Neutrophil (primary cell): Measurements from ENCODE around the gene LSP1.
A peak's percentile ranks its signal among the peaks of the same experiment; 100 is the strongest.
"Not testable (repeated sequence)": the region's sequence is repeated elsewhere in the genome, so short reads cannot be mapped to it uniquely, and the experiment has no call there.

Experiments
- H3K27ac ChIP-seq: fragments of 200-600 bp; sonication (generic); 2 replicates; pipeline ENCODE4 v1.5.1; 2016; ENCODE audit warnings: mild to moderate bottlenecking, moderate library complexity
- H3K27me3 ChIP-seq: fragments of 200-600 bp; sonication (generic); 2 replicates; pipeline ENCODE4 v1.6.0; 2016; ENCODE audit warnings: mild to moderate bottlenecking
- H3K36me3 ChIP-seq: fragments of 200-600 bp; sonication (generic); 2 replicates; pipeline ENCODE4 v1.5.1; 2017
- H3K4me1 ChIP-seq, 2 experiments: fragments of 200-600 bp in 1 of 2; sonication (generic) in 1 of 2; 1 replicate in 1 of 2; 2 replicates in 1 of 2; pipeline versions ENCODE4 v1.5.1 to v1.6.1; 2013 to 2016; ENCODE audit warnings: low read depth in 1 of 2, low read length in 1 of 2, mild to moderate bottlenecking in 1 of 2, moderate library complexity in 1 of 2; ENCODE audit not compliant: control insufficient read depth in 1 of 2, insufficient read depth in 1 of 2
- H3K4me3 ChIP-seq, 2 experiments: fragments of 200-600 bp in 1 of 2; sonication (generic) in 1 of 2; 1 replicate in 1 of 2; 2 replicates in 1 of 2; pipeline ENCODE4 v1.5.1; 2013 to 2016; ENCODE audit warnings: low read depth in 1 of 2, low read length in 1 of 2, mild to moderate bottlenecking in 1 of 2, moderate library complexity in 1 of 2
- H3K9me3 ChIP-seq: fragments of 200-600 bp; sonication (generic); 2 replicates; pipeline ENCODE4 v1.5.1; 2016
- TF ChIP-seq, protein P1 (sequence below): fragments of 200-600 bp; sonication (generic); IDR thresholded peaks from 2 replicates; pipeline ENCODE4 v1.5.1; 2016; ENCODE audit warnings: antibody characterized with exemption

LSP1 gene

DNA sequence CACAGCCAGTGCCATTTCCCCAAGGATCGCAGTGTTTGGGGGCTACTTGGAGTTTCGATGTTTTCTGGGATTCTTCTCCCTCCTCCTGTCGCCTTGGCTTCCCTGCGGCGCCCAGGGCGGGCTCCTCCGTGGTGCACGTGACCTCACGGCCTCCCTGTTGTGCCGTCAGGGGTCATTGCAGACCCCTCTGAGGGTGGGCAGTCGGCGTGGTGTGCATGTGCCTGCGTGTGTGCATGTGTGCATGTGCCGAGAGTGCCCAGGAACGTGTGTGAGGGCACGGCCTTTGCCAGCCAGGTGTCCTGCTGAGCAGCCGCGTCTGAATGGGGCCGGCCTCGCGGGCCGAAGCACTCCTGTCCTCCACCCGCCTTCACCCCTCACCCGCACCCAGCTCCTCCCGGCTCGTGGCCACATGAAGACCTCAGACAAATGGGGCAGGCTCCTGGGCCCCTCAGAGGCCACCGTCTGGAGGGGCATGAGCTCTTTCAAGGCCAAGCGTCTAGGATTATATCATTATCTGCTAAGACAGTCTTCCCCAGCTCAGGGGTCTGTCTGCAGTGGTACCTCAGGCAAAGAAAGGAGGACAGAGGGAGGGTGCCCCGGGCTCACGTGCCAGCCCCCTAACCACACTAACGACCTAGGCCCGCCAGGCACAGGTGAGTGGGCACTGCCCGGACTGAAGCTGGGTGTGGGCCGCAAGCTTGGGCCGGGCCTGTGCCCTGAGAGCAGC lies 84.9 kb downstream of the LSP1 start:
- H3K4me3 ChIP-seq: no peak overlapping the region
- TF ChIP-seq, protein P1, sequence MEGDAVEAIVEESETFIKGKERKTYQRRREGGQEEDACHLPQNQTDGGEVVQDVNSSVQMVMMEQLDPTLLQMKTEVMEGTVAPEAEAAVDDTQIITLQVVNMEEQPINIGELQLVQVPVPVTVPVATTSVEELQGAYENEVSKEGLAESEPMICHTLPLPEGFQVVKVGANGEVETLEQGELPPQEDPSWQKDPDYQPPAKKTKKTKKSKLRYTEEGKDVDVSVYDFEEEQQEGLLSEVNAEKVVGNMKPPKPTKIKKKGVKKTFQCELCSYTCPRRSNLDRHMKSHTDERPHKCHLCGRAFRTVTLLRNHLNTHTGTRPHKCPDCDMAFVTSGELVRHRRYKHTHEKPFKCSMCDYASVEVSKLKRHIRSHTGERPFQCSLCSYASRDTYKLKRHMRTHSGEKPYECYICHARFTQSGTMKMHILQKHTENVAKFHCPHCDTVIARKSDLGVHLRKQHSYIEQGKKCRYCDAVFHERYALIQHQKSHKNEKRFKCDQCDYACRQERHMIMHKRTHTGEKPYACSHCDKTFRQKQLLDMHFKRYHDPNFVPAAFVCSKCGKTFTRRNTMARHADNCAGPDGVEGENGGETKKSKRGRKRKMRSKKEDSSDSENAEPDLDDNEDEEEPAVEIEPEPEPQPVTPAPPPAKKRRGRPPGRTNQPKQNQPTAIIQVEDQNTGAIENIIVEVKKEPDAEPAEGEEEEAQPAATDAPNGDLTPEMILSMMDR: no peak
- no peak overlapping the region for H3K27ac ChIP-seq

DNA sequence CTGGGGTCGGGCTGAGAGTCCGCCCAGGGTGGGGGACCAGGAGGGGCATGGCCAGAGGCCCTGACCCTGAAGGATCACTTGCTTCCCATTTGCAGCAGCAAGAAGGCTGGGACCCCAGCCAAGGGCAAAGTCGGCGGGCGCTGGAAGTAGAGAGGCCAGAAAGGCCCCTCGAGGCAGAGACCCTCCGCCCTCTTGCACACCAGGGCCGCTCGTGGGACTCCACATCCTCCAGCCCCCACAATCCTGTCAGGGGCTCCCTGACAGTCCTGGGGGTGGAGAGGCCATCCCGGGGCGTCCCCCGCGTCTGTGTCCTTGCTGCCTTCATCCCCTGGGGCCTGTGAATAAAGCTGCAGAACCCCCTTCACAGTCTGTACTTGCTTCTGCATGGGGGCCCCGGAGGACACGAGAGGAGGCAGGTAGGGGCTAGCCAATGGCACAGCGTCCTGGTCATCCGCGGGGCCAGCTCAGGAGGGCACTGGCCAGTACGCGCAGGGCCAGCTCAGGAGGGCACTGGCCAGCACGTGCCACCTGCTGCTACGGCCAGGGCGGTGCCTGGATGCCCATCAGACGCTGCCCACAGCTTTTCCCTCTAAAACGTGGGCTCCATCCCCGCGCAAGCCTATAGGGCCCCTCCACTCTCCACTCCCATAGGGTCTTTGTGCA lies 85.6 kb downstream of the LSP1 start:
- no peaks in the 10 kb centered on the region for H3K4me1 ChIP-seq

More for the DNA sequence above, 84.9 kb downstream of the LSP1 start:
- no peaks in the 10 kb centered on the region for H3K9me3 ChIP-seq
- no peaks in the 10 kb centered on the region for H3K4me1 ChIP-seq
- H3K27me3 ChIP-seq: peaks cover 22% of the 10 kb centered on the region
- H3K36me3 ChIP-seq: no peaks in the 10 kb centered on the region

DNA sequence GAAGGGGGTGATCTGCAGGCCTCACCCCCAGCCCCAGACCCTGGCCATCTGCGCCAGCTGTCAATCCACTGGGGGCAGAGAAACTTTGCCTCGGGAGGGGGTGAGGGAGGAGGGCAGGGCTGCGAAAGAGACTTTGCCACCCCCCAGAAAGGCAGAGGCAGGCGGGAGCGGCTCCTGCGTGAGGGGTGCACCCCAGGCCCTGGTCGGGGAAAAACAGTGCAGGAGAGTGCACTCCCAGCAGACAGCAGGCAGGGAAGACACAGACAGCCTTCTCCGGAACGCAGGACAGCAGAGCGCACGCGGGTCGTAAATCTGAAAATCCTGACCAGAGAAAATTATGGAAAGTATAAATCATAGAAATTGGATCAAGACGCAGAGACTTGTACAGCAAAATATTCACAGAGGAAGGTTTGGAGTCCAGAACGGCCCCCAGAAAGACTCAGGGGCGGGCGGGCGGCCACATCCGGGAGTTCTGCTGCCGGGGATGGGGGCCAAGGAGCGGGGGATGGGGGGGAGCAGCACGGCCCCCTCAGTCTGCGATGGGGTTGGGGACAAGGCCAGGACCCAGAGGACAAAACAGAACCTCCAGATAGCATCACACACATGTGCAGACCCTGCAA lies 86.2 kb downstream of the LSP1 start:
- no peaks in the 10 kb centered on the region for H3K9me3 ChIP-seq
- H3K36me3 ChIP-seq: no peaks in the 10 kb centered on the region
- peaks cover 11% of the 10 kb centered on the region for H3K27me3 ChIP-seq
- peak overlapping the region; percentile 50 for H3K27ac ChIP-seq
- no peaks in the 10 kb centered on the region for H3K4me1 ChIP-seq
- TF ChIP-seq, protein P1: no peak
- H3K4me3 ChIP-seq: no peak overlapping the region

More for the DNA sequence above, 85.6 kb downstream of the LSP1 start:
- Histone ChIP-seq H3K4me3 (no peak overlapping the region), H3K9me3 (no peaks in the 10 kb centered on the region), H3K36me3 (no peaks in the 10 kb centered on the region), H3K27me3 (peaks cover 17% of the 10 kb centered on the region), H3K27ac (no peak overlapping the region)
- TF ChIP-seq, protein P1: no peak

DNA sequence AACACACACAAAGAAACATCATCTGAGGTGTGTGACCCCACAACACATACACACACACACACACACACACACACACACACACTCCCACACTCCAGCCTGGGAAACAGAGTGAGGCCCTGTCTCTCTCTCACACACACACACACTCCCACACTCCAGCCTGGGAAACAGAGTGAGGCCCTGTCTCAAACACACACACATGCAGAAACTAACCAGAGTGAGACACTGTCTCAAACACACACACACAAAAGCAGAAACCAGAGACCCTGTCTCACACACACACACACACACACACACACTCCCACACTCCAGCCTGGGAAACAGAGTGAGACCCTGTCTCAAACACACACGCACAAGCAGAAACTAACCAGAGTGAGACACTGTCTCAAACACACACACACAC lies 86.9 kb downstream of the LSP1 start:
- H3K9me3 ChIP-seq, H3K36me3 ChIP-seq, H3K4me3 ChIP-seq, H3K27ac ChIP-seq, H3K4me1 ChIP-seq: not testable (repeated sequence)
- peaks cover 10% of the 10 kb centered on the region for H3K27me3 ChIP-seq
